ENCODE measurements around the gene HIVEP3.

DNA sequence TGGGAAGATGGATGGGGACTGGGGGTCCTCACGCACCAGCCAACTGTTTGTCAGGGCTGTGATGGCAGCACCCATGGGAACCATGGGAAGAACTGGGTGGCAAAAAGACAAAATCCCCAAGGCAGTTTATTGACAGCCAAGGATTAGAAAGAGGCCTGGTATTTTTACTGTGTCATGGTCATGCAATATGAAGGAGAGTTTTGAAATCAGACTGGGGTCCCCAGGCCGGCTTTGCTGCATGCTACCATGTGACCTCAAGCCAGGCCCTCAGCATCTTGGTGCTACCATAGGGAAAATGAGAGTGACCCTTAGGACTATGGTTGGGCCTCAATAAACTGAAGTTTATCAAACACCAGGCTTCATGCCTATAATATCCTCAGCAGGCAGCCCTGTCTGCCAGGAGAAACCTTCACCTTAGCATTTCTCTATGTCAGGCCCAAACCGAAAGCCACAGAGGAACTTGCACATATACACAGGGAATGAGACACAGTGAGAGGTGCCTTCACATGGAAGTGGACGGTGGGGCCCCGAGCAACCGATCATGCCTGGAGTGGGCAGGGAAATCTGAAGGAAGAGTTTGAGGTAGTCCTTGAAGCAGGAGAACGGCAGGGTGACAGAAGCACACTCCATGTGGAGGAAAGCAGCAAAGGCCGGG is 203.2 kb downstream of the HIVEP3 start:
- TF ChIP-seq GABPA (IDR thresholded peaks at IDR 0.05; ENCODE audit: low read depth) = no peak
- TF ChIP-seq, protein P1, sequence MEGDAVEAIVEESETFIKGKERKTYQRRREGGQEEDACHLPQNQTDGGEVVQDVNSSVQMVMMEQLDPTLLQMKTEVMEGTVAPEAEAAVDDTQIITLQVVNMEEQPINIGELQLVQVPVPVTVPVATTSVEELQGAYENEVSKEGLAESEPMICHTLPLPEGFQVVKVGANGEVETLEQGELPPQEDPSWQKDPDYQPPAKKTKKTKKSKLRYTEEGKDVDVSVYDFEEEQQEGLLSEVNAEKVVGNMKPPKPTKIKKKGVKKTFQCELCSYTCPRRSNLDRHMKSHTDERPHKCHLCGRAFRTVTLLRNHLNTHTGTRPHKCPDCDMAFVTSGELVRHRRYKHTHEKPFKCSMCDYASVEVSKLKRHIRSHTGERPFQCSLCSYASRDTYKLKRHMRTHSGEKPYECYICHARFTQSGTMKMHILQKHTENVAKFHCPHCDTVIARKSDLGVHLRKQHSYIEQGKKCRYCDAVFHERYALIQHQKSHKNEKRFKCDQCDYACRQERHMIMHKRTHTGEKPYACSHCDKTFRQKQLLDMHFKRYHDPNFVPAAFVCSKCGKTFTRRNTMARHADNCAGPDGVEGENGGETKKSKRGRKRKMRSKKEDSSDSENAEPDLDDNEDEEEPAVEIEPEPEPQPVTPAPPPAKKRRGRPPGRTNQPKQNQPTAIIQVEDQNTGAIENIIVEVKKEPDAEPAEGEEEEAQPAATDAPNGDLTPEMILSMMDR (IDR thresholded peaks at IDR 0.05; ENCODE audit: insufficient read depth, low read length) = no peak
